SHP77 treated with DMSO at 0.1 percent for 48 hours (cell line): ENCODE measurements around the gene HORMAD1.
"Not testable (repeated sequence)": the region's sequence is repeated elsewhere in the genome, so short reads cannot be mapped to it uniquely, and the experiment has no call there.

Source experiments
- DNase-seq: peaks from one replicate; lab custom pipeline; 2025; lab: John Stamatoyannopoulos, UW

HORMAD1 gene

GRCh38 chr1:150696995-150697927 lies 23.4 kb downstream of the HORMAD1 start, which contains the start of gene GOLPH3L:
GOLPH3L (minus strand) TSS chr1:150697154; CDS start chr1:150694838, 2,316 bp downstream.
- peak; percentile 100 for DNase-seq

GRCh38 chr1:150696590-150696989 lies 24.1 kb downstream of the HORMAD1 start:
- DNase-seq: no peak

DNA sequence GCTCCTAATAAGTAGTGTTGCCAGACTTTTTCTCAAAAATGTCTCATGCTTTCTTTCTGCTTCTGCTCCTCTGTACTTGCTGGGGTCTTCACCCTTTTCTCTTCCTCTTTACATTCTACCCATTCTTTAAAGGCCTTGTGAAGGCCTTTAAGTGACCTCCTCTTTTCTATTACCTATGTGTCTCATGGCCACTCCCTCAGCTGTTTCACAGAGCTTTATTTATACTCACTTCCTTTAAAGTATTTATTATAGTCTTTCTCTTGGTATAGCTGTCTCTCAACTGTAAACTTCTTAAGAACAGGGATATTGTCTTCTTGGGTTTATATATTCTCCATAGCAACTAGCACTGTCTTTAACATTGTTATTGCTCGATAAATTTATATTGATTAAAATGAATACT lies 24.5 kb downstream of the HORMAD1 start:
- DNase-seq: no peak

DNA sequence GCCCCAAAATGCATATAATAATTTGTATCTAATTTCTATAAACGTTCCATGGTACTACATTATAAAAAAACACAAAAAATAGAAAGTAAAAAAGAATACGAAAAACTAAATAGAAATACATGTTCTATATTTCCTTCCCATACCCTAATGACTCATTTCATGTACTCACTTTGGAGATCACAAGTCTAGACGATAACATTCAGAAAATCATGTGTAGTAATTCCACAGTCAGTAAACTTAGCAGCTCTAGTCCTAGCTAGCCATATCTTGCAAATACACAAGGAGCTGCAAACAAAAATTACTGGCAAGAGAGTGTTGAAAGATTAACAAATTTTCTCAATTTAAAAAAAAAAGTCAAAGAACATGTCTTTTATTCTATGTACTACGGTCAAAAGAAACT lies 25.1 kb downstream of the HORMAD1 start:
- DNase-seq: no peak

DNA sequence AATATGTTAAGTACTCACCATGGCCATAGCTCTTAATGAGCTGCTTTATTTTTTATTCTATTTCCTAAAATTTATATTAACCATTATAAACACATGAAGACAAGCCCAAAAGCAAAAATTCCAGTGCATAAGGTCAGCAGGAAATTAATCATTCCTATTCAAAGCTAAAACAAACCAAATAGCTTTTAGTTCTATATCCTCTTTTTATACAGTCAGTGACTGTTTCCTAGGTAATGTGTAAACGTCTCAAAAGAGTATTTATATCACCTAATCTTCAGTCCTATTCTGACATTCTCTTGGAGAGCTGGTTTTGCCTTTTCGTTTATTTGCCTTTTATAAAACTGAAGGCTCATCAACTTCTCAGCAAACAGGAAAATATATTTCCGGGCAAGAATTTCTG lies 28.0 kb downstream of the HORMAD1 start:
- DNase-seq: no peak

DNA sequence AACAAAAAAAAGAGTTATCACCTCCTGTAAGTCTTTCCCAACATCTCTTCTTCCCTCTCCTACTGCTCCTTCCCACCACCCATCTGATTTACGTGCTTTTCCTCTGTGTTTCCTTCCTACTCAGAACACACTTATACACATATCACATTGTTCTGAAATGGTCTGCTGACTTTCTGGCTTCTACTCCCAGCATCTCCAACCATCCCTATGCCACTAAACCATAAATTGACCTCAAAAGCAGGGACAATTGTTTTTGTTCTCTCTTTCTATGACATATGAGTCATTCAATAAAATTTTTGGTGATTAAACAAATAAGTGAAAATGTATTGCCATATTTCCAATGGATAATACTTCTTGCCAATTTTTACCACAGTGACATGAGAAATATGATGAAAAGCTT lies 31.9 kb downstream of the HORMAD1 start:
- DNase-seq: no peak

DNA sequence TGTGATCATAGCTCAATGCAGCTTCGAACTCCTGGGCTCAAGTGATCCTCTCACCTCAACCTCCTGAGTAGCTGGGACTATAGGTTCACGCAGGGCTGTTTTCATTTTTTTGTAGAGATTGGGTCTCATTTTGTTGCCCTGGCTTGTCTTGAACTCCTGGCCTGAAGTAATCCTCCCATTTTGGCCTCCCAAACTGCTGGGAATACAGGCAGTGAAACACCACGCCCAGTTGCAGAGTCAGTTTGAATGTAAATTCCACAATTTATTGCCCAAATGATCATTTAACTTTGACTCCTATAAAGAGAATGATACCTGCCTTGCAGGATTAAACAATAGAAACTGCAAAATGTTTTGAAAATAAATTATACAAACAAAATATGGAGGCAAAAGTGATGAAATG lies 34.4 kb downstream of the HORMAD1 start:
- no peak for DNase-seq

- no peak for DNase-seq
Measured at GRCh38 chr1:150683914-150684313, 36.8 kb downstream of the HORMAD1 start.

- no peak for DNase-seq
Measured at GRCh38 chr1:150678988-150679387, 41.7 kb downstream of the HORMAD1 start.

DNA sequence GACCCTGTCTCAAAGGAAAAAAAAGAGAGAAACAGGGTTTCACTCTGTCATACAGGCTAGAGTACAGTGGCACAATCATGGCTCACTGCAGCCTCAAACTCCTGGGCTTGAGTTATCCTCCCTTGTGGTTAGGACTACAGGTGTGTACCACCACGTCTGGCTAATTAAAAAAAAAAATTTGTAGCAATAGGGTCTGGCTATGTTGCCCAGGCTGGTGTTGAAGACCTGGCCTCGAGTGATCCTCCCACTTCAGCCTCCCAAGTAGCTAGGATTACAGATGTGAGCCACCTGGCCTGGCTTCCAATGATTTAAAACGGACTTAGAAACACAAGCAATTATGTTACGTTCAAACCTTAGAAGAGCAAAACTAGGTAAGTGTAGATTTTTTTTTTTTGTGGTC lies 45.8 kb downstream of the HORMAD1 start:
- DNase-seq: no peak

GRCh38 chr1:150663321-150663720 lies 57.4 kb downstream of the HORMAD1 start:
- DNase-seq: no peak

GRCh38 chr1:150662811-150663210 lies 57.9 kb downstream of the HORMAD1 start:
- no peak for DNase-seq

- DNase-seq: no peak
Measured at GRCh38 chr1:150661156-150661555, 59.5 kb downstream of the HORMAD1 start.

- DNase-seq: no peak
Measured at GRCh38 chr1:150660584-150660983, 60.1 kb downstream of the HORMAD1 start.

GRCh38 chr1:150657064-150657463 lies 63.6 kb downstream of the HORMAD1 start:
- not testable (repeated sequence) for DNase-seq

DNA sequence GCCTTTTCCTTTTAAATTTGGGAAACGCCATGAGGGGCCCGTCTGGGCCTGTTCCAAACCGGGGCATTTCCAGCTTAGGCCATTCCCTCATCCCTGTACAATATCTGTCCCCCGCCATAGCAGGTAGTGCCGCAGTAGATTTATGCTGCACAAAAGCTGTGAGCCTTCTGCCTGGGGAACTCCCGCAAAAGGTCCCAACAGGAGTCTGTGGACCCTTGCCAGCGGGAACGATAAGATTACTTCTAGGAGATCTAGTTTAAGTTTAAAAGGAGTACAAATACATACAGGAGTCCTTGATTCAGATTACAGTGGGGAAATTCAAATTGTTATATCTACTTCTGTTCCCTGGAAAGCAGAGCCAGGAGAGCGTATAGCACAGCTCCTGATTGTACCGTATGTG lies 66.1 kb downstream of the HORMAD1 start:
- DNase-seq: not testable (repeated sequence)

DNA sequence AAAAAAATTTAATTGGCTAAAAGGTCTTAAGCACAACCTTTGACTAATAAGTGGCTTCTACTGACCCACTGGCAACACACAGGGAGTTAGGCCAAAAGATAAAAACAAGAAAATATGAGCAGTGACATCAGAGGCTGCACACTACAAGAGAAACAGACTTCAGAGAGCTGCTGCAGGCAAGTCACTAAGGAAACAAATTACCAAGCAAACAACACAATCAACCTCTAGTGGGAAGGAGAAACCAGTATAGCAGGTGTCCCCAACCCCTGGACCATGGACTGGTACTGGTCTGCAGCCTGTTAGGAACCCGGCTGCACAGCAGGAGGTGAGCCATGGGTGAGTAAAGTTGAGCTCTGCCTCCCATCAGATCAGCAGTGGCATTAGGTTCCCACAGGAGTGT lies 70.5 kb downstream of the HORMAD1 start:
- no peak for DNase-seq

GRCh38 chr1:150649441-150650075 lies 71.1 kb downstream of the HORMAD1 start:
- DNase-seq: no peak
